Central memory CD8-positive, alpha-beta T cell (primary cell): Measurements from ENCODE around the gene AZIN2.
"Not testable (repeated sequence)": the region's sequence is repeated elsewhere in the genome, so short reads cannot be mapped to it uniquely, and the experiment has no call there.

ENCODE experiments used
- ATAC-seq: fragments of 150-1000 bp; cut with Tn5 transposase; replicated peaks from 2 replicates; pipeline ENCODE4 v1.10.0; 2022; ENCODE audit warnings: mild to moderate bottlenecking, moderate FRiP score, moderate number of reproducible peaks; ENCODE audit not compliant: poor library complexity, severe bottlenecking; ENCODE audit errors: extremely low read depth
- DNase-seq, 2 donors: peaks; one replicate each; pipeline ENCODE4 v3.0.0; 2021; ENCODE audit warnings: low spot score in 2 of 2
- H3K27ac Mint-ChIP-seq: one replicate; pipeline ENCODE4 v1.8.0; 2022; ENCODE audit warnings: low read depth, mild to moderate bottlenecking, moderate library complexity, mixed read lengths
- H3K27me3 Mint-ChIP-seq: one replicate; pipeline ENCODE4 v1.8.0; 2022; ENCODE audit warnings: mixed read lengths
- H3K36me3 Mint-ChIP-seq: one replicate; pipeline ENCODE4 v1.8.0; 2022; ENCODE audit warnings: mild to moderate bottlenecking, moderate library complexity, mixed read lengths; ENCODE audit not compliant: insufficient read depth
- H3K4me1 Mint-ChIP-seq: one replicate; pipeline ENCODE4 v1.8.0; 2022; ENCODE audit warnings: mixed read lengths
- H3K4me3 Mint-ChIP-seq: one replicate; pipeline ENCODE4 v1.8.0; 2022; ENCODE audit warnings: mild to moderate bottlenecking, moderate library complexity, mixed read lengths
- H3K9me3 Mint-ChIP-seq: one replicate; pipeline ENCODE4 v1.8.0; 2022; ENCODE audit warnings: mixed read lengths

The AZIN2 gene

GRCh38 chr1:33065301-33065700 is 15.7 kb upstream of the AZIN2 start:
- no peak for DNase-seq
- ATAC-seq = no peak
- Mint-ChIP-seq H3K27me3 (peaks cover 16% of the 10 kb centered on the region), H3K27ac (no peak overlapping the region), H3K9me3 (peaks cover 32% of the 10 kb centered on the region), H3K4me3 (no peak overlapping the region), H3K36me3 (peaks cover 2% of the 10 kb centered on the region), H3K4me1 (no peaks in the 10 kb centered on the region)

DNA sequence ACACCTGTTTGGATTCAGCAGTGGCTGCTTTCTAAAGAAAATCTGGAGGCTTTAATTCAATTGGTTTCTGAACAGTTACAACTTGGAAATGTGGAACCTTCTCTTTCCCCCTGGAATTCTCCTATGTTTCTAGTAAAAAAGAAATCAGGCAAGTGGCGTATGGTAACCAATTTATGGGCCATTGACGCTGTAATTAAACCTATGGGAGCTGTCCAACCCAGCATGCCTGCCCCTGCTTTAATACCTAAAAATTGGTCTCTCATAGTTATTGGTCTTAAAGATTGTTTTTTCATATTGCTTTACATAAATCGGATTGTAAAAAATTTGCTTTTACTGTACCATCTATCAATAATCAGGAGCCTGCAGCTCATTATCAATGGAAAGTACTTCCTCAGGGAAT is 14.5 kb upstream of the AZIN2 start:
- not testable (repeated sequence) for ATAC-seq, H3K27ac Mint-ChIP-seq, H3K4me1 Mint-ChIP-seq, H3K36me3 Mint-ChIP-seq, H3K4me3 Mint-ChIP-seq, DNase-seq
- H3K9me3 Mint-ChIP-seq = peaks cover 32% of the 10 kb centered on the region
- peaks cover 16% of the 10 kb centered on the region for H3K27me3 Mint-ChIP-seq

GRCh38 chr1:33068108-33068507 is 12.8 kb upstream of the AZIN2 start:
- ATAC-seq, H3K36me3 Mint-ChIP-seq: not testable (repeated sequence)

DNA sequence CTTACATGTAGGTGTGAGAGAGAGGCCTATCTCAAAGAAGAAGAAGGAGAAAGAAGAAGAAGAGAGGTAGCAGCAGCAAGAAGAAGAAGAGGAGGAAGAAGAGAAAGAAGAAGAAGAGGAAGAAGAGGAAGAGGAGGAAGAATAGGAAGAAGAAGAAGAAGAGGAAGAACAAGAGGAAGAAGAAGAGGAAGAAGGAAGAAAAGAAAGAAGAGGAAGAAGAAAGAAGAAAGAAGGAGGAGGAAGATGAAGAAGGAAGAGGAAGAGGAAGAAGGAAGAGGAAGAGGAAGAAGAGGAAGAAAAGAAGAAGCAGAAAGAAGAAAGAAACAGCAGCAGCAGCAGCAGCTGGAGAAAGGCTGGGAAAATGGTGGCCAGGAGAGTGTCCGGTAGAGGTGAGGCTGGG is 10.3 kb upstream of the AZIN2 start:
- Mint-ChIP-seq H3K9me3 (peaks cover 2% of the 10 kb centered on the region), H3K4me3 (no peak overlapping the region), H3K4me1 (no peaks in the 10 kb centered on the region), H3K27ac (no peak overlapping the region), H3K36me3 (no peaks in the 10 kb centered on the region), H3K27me3 (peaks cover 16% of the 10 kb centered on the region)
- DNase-seq (no peak), ATAC-seq (no peak)

More at GRCh38 chr1:33068108-33068507, 12.8 kb upstream of the AZIN2 start:
- peaks cover 19% of the 10 kb centered on the region for H3K9me3 Mint-ChIP-seq
- peaks cover 16% of the 10 kb centered on the region for H3K27me3 Mint-ChIP-seq
- DNase-seq, H3K4me3 Mint-ChIP-seq, H3K27ac Mint-ChIP-seq, H3K4me1 Mint-ChIP-seq: not testable (repeated sequence)

DNA sequence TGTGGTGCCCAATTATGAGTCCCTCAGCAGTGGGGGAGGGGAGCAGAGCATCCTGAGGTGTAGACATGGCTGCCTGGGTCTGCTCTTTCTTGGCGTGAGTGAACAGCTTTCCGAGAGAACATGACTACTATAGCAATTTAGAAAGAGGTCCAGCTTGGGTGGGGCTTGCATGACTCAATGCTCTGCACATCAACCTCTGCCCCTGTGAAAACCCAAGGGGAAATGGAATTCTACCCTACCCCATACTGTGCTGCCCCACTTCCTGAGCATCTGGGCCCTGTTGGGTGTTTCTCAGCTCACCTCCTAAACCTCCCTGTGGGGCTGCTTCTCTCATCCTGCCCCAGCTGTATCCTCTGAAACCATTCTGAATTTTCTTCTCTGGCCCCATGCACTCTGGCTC is 8.2 kb upstream of the AZIN2 start:
- DNase-seq (no peak), ATAC-seq (no peak)
- H3K27ac Mint-ChIP-seq = no peak overlapping the region
- H3K4me1 Mint-ChIP-seq = no peaks in the 10 kb centered on the region
- H3K9me3 Mint-ChIP-seq = no peaks in the 10 kb centered on the region
- no peaks in the 10 kb centered on the region for H3K36me3 Mint-ChIP-seq
- H3K4me3 Mint-ChIP-seq = no peak overlapping the region
- H3K27me3 Mint-ChIP-seq = peaks cover 7% of the 10 kb centered on the region

DNA sequence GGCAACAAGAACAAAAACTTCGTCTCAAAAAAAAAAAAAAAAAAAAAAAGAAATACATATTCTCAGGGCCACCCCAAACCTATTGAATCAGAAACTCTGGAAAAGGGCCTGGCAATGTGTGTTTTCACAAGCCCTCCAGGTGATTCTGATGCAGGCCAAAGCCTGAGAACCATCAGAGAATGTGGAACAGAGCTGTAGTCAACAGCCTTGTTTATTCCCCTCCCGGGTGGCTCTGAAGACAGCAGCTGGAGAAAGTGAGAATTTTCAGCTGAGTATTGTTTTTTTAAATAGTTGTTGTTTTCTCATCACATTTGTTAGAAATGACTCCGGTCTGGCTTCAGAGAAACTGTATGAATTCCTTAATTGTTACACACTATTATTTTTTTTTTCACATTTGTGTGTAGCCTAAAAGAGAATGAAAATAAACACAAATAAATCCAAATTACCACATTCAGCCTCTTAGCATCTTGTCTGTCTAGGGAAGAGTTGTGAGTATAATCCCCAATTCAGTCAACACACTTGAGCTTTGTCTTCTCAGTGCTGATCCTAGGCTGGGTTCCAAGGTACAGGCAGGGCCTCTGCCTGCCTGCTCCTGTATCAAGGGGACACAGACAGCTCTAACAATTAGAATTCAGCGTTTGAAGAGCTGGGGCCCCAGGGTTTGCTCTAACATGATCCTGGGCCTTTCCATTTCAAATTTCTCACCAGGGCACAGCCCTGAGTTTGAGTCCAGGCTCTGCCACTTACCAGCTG is 6.6 kb upstream of the AZIN2 start:
- H3K4me3 Mint-ChIP-seq = no peak overlapping the region

GRCh38 chr1:33078030-33078591 is 2.8 kb upstream of the AZIN2 start:
- DNase-seq = no peak
- Mint-ChIP-seq H3K27me3 (no peaks in the 10 kb centered on the region), H3K4me1 (peaks cover 27% of the 10 kb centered on the region), H3K4me3 (no peak overlapping the region), H3K36me3 (peaks cover 11% of the 10 kb centered on the region), H3K27ac (no peak overlapping the region), H3K9me3 (no peaks in the 10 kb centered on the region)
- no peak for ATAC-seq

More for the DNA sequence above, 6.6 kb upstream of the AZIN2 start:
- DNase-seq (no peak), ATAC-seq (no peak)
- Mint-ChIP-seq H3K9me3 (no peaks in the 10 kb centered on the region), H3K27me3 (no peaks in the 10 kb centered on the region), H3K36me3 (no peaks in the 10 kb centered on the region), H3K4me1 (no peaks in the 10 kb centered on the region), H3K27ac (no peak overlapping the region)

GRCh38 chr1:33080373-33080772 is 580 bp upstream of the AZIN2 start:
- Mint-ChIP-seq H3K27ac (peak overlapping the region; percentile 39), H3K27me3 (no peaks in the 10 kb centered on the region), H3K9me3 (no peaks in the 10 kb centered on the region), H3K4me1 (peaks cover 33% of the 10 kb centered on the region), H3K4me3 (peak overlapping the region; percentile 65), H3K36me3 (peaks cover 11% of the 10 kb centered on the region)
- DNase-seq (no peak), ATAC-seq (no peak)

DNA sequence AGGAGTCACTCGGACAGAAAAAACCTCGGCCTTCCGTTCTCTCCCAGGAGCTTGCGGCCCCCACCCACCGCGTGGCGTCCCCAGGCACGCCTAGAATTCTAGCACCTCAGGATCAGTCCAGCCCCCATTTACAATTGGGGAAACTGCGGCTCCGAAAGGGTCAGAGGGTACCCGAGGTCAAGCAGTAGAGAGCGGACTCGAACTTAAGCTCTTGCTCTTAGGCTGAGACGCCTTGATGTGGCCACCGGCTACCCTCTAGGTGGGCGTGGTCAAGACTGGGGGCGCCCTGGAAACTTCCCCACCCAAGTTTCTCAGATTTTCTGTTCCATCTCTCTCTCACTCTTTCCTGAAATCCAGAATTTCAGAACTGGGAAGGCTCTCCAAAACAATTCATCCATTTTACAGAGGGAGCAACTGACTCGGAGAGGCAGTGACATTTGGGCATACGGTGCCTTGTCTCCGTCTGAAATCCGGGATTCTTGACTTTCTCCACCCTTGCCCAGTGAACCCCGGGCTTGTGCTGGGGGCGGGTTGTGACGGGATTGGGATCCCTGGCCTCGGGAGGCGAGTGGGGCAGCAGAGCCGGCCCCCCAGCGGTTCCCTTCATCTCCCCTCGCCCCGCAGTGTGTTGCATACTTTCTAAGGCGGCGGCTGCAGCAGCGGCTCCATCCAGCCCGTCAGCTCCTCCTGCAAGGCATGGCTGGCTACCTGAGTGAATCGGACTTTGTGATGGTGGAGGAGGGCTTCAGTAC is 777 bp downstream of the AZIN2 start:
- ATAC-seq (no peak), DNase-seq (no peak)
- H3K27me3 Mint-ChIP-seq = no peaks in the 10 kb centered on the region
- peaks cover 11% of the 10 kb centered on the region for H3K36me3 Mint-ChIP-seq
- peak overlapping the region; percentile 22 for H3K27ac Mint-ChIP-seq
- H3K9me3 Mint-ChIP-seq = no peaks in the 10 kb centered on the region
- H3K4me3 Mint-ChIP-seq = peak overlapping the region; percentile 65
- peaks cover 35% of the 10 kb centered on the region for H3K4me1 Mint-ChIP-seq

DNA sequence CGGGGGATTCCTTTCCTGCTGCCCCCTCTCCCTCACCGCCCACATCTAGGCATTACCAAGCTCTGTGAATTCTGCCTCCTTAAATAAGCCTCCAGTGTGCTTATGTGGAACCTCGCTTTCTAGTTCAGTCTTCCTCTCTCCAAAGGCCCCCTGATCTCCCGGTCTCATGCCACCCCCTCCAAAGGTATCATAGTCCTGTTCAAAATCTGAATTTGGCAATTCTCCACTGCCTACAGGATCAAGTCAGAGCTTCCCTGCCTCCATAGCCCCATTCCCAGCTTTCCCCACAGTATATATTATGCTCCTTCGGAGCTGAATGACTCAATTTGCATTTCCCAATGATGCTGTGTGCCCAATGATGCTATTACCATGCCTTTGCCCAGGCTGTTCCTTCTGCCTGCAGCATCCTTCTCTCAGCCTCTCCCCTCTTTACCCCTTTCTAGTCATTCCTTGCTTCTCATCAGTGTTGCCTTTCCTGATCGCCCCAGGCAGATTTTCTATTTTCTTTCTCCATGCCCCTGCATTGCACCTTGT is 1.7 kb downstream of the AZIN2 start:
- Mint-ChIP-seq H3K4me3 (peak overlapping the region; percentile 65), H3K27ac (peak overlapping the region; percentile 22), H3K36me3 (peaks cover 11% of the 10 kb centered on the region), H3K4me1 (peaks cover 39% of the 10 kb centered on the region), H3K9me3 (no peaks in the 10 kb centered on the region), H3K27me3 (no peaks in the 10 kb centered on the region)
- ATAC-seq (no peak), DNase-seq (no peak)

GRCh38 chr1:33085332-33085731 is 4.4 kb downstream of the AZIN2 start:
- ATAC-seq (no peak), DNase-seq (no peak)
- H3K9me3 Mint-ChIP-seq = no peaks in the 10 kb centered on the region
- no peaks in the 10 kb centered on the region for H3K27me3 Mint-ChIP-seq
- no peak overlapping the region for H3K27ac Mint-ChIP-seq
- H3K4me1 Mint-ChIP-seq = peaks cover 50% of the 10 kb centered on the region
- no peak overlapping the region for H3K4me3 Mint-ChIP-seq
- H3K36me3 Mint-ChIP-seq = peaks cover 8% of the 10 kb centered on the region

DNA sequence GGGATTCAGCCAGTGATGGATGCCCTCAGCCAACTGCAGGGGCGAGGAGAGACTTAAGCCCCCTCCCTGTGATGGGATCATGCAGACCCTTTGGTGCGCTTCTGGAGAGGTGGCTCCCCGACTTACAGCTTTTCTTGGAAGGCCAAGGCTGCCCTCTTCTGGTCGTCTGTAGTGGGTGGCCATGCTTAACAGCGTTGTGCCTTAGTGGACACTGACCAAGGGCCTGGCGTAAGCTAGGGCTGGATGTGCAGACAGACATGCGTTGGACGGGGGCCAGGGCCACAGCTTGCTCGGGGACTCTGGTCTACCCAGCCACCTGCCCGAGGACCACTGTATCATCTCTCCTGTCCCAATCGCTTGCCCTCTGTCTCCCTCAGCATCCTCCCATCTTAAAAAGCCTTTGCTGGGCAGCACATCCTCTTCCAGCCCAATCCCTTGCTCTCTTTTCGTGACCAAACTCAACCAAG is 5.5 kb downstream of the AZIN2 start:
- H3K4me3 Mint-ChIP-seq = no peak overlapping the region

More for the DNA sequence above, 5.5 kb downstream of the AZIN2 start:
- no peak for ATAC-seq
- Mint-ChIP-seq H3K27me3 (no peaks in the 10 kb centered on the region), H3K27ac (peak overlapping the region; percentile 81), H3K36me3 (peaks cover 1% of the 10 kb centered on the region), H3K4me1 (peaks cover 43% of the 10 kb centered on the region), H3K9me3 (no peaks in the 10 kb centered on the region)
- no peak for DNase-seq
